GM18519 (cell line): ENCODE measurements around the gene PDE6A.

Source experiments
- ATAC-seq: cut with Tn5 transposase; IDR thresholded peaks from one replicate; pipeline ENCODE4 v1.9.1; 2021; ENCODE audit warnings: mild to moderate bottlenecking, moderate library complexity; ENCODE audit not compliant: unreplicated experiment, low FRiP score

Gene PDE6A

DNA sequence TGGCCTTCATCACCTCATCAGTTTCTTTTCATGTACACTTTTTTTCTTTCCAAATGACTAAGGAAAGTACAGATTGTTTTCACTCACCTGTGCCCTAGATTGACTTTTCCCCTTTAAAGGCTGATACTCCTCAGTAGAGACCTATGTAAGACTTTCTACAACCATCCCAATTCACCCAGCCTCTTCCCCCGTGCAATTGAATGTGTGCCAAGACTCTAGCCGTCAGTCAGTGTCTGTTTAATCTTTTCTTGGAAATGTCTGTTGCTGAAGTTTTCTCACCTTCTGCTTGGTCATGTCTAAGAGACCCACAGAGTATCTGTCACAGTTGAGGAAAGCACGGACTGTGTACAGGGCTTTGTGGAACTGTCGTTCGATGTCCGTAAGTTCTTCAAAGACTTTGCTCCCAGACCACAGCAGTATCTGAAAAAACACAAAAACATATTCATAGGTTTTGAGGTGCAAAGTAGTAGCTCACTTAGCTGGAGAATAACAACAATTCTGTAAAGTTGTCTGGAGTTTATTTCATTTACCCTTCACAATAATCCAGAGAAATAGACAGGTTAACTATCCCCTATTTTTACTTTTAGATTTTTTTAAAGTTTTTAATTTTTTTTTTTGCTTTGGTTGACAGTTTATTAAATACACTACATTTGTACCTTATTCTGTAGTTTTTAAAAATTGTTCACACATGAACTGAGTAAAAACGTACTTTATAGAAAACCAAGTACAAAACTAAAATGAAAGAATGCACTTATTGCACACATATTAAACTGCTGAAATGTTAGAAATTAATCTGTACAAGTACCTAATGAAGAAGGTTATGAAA lies 13.6 kb downstream of the PDE6A start:
- ATAC-seq: no peak

DNA sequence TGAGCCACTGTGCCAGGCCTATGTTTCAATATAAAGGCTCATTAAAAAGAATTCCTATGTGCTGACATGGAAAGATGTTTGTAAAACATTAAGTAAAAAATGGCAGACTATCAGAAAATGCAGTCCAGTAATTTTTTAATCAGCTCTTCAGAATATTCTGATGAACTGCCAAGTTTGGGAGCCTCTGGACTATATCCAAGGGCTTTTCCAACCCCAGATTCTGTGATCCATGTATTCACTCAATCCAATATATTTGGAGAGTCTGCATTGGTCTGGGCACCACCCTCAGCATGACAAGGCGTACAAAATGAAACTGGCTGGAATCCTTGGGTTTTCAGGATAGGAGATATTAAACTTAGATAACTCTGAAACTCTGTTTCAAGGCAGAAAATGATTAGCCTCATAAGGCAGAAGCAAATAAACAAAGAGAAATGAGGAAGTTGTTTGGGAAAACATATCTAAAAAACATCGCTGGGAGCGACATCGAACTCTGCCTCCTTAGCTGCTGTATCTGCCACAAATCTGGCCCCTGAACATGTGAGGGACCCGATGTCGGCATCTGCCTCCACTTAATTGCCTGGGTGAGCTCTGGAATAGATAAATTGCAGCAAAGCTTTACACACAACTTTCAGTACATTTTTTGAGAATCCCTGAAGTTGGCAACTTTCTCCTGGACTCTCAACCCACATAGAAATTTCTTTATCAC lies 14.4 kb downstream of the PDE6A start:
- ATAC-seq: no peak

- ATAC-seq: no peak
These were observed 20.1 kb downstream of the PDE6A start for GRCh38 chr5:149924486-149924885.

DNA sequence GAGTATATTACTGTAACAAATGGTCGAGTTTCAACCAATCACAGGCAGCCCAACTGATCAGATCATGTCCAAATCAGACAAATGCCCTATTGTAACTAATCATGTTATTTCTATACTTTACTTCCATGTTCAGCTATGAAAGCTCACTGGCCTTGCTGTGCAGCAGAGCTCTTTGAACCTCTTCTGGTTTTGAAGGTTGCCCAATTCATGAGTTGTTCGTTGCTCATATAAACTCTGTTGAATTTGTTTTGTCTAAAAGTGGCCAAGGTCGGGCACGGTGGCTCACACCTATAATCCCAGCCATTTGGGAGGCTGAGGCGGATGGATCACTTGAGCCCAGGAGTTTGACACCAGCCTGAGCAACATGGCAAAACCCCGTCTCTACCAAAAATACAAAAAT lies 21.6 kb downstream of the PDE6A start:
- ATAC-seq: no peak

DNA sequence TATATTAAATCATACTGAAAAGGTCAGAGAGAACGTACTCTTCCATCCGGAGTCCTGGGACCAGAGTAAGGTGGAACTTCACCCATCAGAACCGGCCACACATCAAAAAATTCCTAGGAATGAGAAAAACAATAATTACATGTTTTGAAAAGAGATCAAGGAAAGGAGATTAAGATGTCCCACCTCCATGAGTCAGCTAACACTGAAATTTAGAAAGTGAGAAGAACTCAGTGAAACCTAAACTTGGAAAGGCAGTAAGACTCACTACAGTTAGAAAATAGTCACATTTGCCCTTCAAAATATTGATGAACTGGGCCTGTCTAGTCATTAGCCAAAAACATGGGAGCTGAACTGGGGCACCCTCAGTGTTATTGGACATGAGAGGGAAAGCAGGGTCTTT lies 23.0 kb downstream of the PDE6A start:
- no peak for ATAC-seq

- no peak for ATAC-seq
These were observed 27.4 kb downstream of the PDE6A start for GRCh38 chr5:149917073-149917676.

DNA sequence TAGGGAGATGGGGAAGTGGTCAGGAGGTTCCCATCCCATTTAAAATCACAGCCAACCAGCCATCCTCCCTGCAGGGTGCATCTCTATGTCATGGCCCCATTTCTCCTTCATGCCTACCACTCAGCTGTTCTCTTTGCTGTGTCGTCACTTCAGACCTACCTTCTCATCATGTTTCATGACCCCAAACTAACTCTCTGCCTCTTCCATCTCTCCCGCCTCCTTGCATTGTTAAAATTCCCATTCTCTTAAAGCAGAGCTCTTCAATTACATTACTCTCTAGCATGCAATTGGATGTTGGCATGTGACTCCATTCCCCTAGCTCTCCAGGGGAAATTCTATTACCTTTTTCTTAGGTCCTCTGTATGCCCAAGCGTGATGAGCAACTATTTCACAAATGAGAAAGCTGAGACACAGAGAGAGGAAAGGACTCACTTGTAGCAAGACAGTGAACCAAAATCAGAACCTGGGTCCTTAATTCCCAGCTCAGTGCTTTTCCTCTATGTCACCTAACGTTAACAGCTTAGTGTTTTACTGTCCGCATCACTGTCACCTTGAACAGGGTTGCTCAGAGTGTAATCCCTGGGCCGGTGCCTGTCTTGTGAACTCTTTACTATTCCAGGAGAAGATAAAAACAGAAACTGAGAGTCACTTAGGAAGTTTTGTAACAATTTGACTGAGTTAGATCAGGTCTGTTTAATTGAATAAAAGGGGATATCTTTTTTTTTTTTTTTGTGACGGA lies 28.1 kb downstream of the PDE6A start:
- ATAC-seq: no peak

DNA sequence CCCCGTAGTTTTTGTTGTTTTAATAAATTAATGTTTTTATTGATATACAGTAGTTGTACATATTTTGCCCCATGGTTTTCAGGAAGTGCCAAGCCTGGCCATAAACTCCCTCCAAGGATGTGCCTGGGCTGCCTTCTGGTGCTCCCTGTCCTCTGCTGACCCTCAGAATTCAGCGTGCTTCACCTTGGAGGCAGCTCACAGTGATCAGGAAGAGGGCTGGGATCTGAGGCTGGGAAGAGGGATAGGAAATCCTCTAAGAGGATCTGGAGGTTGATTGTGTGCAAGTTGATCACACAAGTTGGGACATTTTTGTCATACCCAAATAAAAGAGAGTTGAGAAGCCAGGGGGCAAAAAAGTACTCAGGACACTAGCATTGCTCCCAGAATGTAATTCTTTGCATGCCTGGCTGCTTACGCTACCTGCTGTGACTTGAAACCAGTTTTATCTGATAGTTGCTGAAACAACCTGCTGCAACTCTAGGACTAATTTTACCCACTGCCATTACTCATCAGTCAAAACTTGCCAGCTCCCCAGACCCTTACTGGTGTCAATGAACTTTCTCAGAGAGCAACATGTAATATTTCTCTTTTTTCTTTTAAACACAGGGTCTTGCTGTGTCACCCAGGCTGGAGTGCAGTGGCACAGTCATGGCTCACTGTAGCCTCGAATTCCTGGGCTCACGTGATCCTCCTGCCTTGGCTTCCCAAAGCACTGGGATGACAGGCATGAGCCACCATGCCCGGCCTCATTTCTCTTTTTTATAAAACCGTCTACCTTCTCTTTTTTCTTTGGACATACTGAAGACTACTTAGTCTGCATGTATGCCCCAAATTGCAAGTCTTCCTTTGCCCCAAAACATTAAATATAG lies 29.0 kb downstream of the PDE6A start:
- ATAC-seq: no peak

DNA sequence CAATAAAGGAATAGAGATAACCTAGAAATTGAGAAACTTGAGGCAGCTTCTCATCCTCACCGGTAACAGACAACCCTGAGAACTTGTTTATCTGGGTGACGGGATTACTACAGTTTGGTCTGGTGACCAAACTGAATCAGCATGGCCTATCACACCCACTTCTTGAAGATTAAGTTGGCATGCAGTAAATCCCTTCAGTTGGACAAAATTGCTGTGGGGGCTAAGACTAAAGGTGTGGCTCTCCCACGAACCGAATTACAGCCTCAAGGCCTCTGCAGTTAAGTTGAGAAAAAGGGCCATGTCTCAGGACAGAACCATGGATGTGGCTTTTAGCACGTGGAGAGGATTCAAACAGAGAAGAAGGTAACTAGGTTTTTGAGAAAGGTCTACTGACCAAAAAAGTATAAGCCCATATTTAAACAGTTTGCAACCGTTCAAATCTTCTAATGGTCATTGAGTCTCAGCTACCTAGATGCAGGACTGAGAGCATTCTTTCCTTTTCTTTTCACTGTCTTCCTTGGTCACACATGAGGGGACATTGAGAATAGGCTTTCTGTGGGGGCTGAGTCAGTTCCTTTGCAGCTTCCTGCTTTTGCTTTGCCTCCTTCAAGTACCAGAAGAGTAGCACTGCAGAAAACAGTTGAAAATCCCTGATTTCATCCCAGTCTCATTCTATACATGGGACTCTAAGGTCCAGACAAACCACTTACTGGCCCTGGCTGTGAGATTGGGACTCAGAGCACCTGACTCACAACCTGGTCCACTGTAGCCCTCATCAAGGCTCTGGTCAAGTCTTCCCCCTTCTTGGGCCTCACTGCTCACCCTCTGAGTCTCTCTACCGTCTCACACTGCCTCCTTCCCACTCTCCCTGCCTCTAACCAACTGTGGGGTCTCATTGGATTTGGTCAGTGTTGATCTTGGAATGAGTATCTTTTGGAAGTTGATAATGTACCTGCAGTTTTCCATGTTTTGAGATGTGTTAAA lies 30.9 kb downstream of the PDE6A start:
- no peak for ATAC-seq

- no peak for ATAC-seq
These were observed 32.2 kb downstream of the PDE6A start for GRCh38 chr5:149912226-149912871.

DNA sequence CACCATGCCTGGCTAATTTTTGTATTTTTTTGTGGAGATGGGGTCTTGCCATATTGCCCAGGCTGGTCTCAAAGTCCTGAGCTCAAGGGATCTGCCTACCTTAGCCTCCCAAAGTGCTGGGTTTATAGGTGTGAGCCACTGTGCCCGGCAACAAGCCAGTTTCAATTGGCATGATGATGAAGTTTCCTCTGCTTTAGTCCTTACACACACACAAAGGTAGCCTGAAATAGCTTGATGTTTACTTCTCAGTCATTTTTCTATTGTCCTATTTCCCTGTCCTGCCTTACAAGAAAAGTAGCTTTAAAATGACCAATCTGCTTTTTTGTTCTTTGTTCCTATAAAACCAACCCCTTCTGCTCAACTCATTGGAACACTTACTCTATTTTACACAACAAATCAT lies 33.6 kb downstream of the PDE6A start:
- ATAC-seq: no peak

GRCh38 chr5:149907828-149908227 lies 36.8 kb downstream of the PDE6A start:
- ATAC-seq: no peak

- no peak for ATAC-seq
These were observed 39.6 kb downstream of the PDE6A start for GRCh38 chr5:149904977-149905376.

- ATAC-seq: no peak
These were observed 40.2 kb downstream of the PDE6A start for GRCh38 chr5:149904293-149904886.

GRCh38 chr5:149903404-149903803 lies 41.2 kb downstream of the PDE6A start:
- ATAC-seq: no peak

- no peak for ATAC-seq
These were observed 42.4 kb downstream of the PDE6A start for GRCh38 chr5:149902177-149902576.

DNA sequence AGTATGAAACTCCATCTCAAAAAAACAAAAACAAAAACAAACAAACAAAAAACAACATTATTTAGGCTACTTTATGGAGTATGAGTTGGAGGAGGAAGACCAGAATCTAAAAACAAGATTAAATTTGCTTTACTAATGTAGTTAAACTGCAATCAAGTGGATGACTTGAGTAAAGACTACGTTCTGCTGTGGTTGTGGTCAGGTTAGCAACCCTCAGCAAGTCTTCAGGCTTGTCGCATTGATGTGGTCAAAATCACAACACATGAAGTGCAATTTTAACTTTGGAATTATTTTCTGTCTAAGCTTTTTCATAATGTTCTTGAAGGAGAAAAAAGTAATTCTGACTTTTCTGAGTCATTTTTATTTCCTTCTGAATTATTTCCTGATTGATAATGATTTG lies 43.1 kb downstream of the PDE6A start:
- ATAC-seq: no peak

GRCh38 chr5:149900390-149900789 lies 44.2 kb downstream of the PDE6A start:
- no peak for ATAC-seq
